Neural cell (in vitro differentiated cells): ENCODE measurements around the gene IL3RA. TPM values are rescaled to one million over a fixed set of nuclear protein-coding genes. Genes with fewer than 3 reads are reported as not detected.
"Not testable (repeated sequence)": the region's sequence is repeated elsewhere in the genome, so short reads cannot be mapped to it uniquely, and the experiment has no call there.

Experiments
- H2AFZ ChIP-seq: fragments of 200-600, 300-800 bp; sonication (generic), shearing (Covaris generic); 2 replicates; pipeline ENCODE4 v1.6.0; 2014; ENCODE audit warnings: low read depth, mild to moderate bottlenecking, antibody characterized with exemption, low read length, moderate library complexity
- H3F3A ChIP-seq: fragments of 200-600 bp; shearing (Covaris generic); 2 replicates; pipeline ENCODE4 v1.6.1; 2016; ENCODE audit warnings: mild to moderate bottlenecking, moderate library complexity, mixed read lengths, antibody characterized with exemption, low read length; ENCODE audit not compliant: insufficient read depth, poor library complexity, severe bottlenecking
- H3K27ac ChIP-seq: fragments of 200-600, 300-800 bp; sonication (generic), shearing (Covaris generic); 2 replicates; pipeline ENCODE4 v1.5.1; 2014; ENCODE audit warnings: mild to moderate bottlenecking, low read length, moderate library complexity
- H3K27me3 ChIP-seq: fragments of 300-800, 200-600 bp; sonication (generic), shearing (Covaris generic); 2 replicates; pipeline ENCODE4 v1.6.0; 2014; ENCODE audit warnings: mild to moderate bottlenecking, low read depth, low read length, moderate library complexity; ENCODE audit not compliant: insufficient read depth
- H3K36me3 ChIP-seq: fragments of 300-800, 200-600 bp; sonication (generic), shearing (Covaris generic); 2 replicates; pipeline ENCODE4 v1.5.1; 2014; ENCODE audit warnings: mild to moderate bottlenecking, antibody characterized with exemption, low read length, moderate library complexity; ENCODE audit not compliant: insufficient read depth
- H3K4me2 ChIP-seq: fragments of 300-800, 200-600 bp; sonication (generic), shearing (Covaris generic); 2 replicates; pipeline ENCODE4 v1.6.0; 2014; ENCODE audit warnings: mild to moderate bottlenecking, low read length
- H3K4me3 ChIP-seq: fragments of 300-800, 200-600 bp; sonication (generic), shearing (Covaris generic); 2 replicates; pipeline ENCODE4 v1.5.1; 2014; ENCODE audit warnings: mild to moderate bottlenecking, low read length, moderate library complexity
- H3K79me2 ChIP-seq: fragments of 200-600 bp; shearing (Covaris generic); replicated peaks from 2 replicates; pipeline ENCODE4 v1.6.0; 2014; ENCODE audit warnings: mild to moderate bottlenecking, low read length, moderate library complexity; ENCODE audit not compliant: insufficient read depth
- H3K9ac ChIP-seq: fragments of 300-800, 200-600 bp; sonication (generic), shearing (Covaris generic); 2 replicates; pipeline ENCODE4 v1.6.1; 2016; ENCODE audit warnings: mild to moderate bottlenecking, low read length, mixed read lengths
- H3K9me2 ChIP-seq: fragments of 200-600 bp; shearing (Covaris generic); 2 replicates; pipeline ENCODE4 v1.6.1; 2016; ENCODE audit warnings: mild to moderate bottlenecking, low read length, mixed read lengths; ENCODE audit not compliant: insufficient read depth
- H3K9me3 ChIP-seq: fragments of 200-600, 300-800 bp; sonication (generic), shearing (Covaris generic); 2 replicates; pipeline ENCODE4 v1.6.1; 2016; ENCODE audit warnings: mild to moderate bottlenecking, mixed run types, low read length, moderate library complexity, mixed read lengths
- H4K20me1 ChIP-seq: fragments of 200-600 bp; shearing (Covaris generic); 2 replicates; pipeline ENCODE4 v1.6.1; 2016; ENCODE audit warnings: mild to moderate bottlenecking, mixed run types; ENCODE audit not compliant: insufficient read depth
- EP300 ChIP-seq: fragments of 450-650 bp; conservative IDR thresholded peaks from 2 replicates; pipeline ENCODE4 v1.6.1; 2014; ENCODE audit warnings: antibody characterized with exemption, mild to moderate bottlenecking, moderate library complexity; ENCODE audit not compliant: poor library complexity, severe bottlenecking
- EZH2 ChIP-seq: fragments of 200-600, 300-800 bp; shearing (Covaris generic), sonication (generic); IDR thresholded peaks from 2 replicates; pipeline ENCODE4 v1.6.1; 2014; ENCODE audit warnings: antibody characterized with exemption, low read length, borderline replicate concordance, mild to moderate bottlenecking; ENCODE audit not compliant: insufficient read depth, poor library complexity, severe bottlenecking
- MXI1 ChIP-seq: fragments of 450-650 bp; conservative IDR thresholded peaks from 2 replicates; pipeline ENCODE4 v1.6.1; 2014; ENCODE audit warnings: antibody characterized with exemption, mild to moderate bottlenecking; ENCODE audit not compliant: poor library complexity, severe bottlenecking
- POLR2AphosphoS5 ChIP-seq: IDR thresholded peaks from 2 replicates; pipeline ENCODE4 v1.6.1; 2012
- RAD21 ChIP-seq: fragments of 450-650 bp; conservative IDR thresholded peaks from 2 replicates; pipeline ENCODE4 v1.6.1; 2014; ENCODE audit warnings: antibody characterized with exemption, mild to moderate bottlenecking, moderate library complexity
- REST ChIP-seq: IDR thresholded peaks from 2 replicates; pipeline ENCODE4 v1.6.1; 2012; ENCODE audit warnings: borderline replicate concordance
- SMC3 ChIP-seq: fragments of 450-650 bp; conservative IDR thresholded peaks from 2 replicates; pipeline ENCODE4 v1.6.1; 2014; ENCODE audit warnings: antibody characterized with exemption, mild to moderate bottlenecking, moderate library complexity; ENCODE audit not compliant: poor library complexity
- TAF1 ChIP-seq: IDR thresholded peaks from 2 replicates; pipeline ENCODE4 v1.6.1; 2012; ENCODE audit warnings: low read depth
- polyA plus RNA-seq: library from polyadenylated mRNA; depleted of rRNA; stranded (reverse); fragments of >200 nt; gene quantifications from 2 replicates; pipeline ENCODE4 v1.2.3, GENCODE V29; 2014
- TF ChIP-seq, protein P1 (sequence below): fragments of 450-650 bp; IDR thresholded peaks from 2 replicates; pipeline ENCODE4 v1.5.1; 2014; ENCODE audit warnings: antibody characterized with exemption, mild to moderate bottlenecking, moderate library complexity; ENCODE audit not compliant: poor library complexity, severe bottlenecking

Gene IL3RA
- polyA plus RNA-seq, 1 donor from 2014 or later: not detected

DNA sequence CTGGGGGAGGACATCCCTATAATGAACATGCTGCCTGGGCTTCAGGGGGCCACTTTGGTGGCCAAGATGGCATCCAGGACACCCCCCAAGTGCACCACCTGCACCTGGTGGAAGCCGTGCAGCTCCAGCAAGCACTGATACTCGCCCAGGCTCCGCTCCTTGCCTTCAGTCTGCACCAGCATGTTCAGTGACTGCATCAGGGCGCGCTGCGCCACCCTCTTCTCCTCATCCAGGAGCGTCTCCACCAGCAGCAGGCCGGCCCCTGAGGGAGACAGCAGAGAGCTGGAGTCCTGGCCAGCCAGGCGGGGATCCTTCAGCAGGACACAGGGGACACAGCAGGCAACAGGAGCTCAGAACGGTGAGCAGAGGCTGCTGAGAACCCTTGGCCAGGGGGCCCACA lies 66.6 kb downstream of the IL3RA start:
- TF ChIP-seq TAF1 (no peak), MXI1 (no peak), REST (no peak), SMC3 (no peak), POLR2AphosphoS5 (no peak), RAD21 (no peak), EZH2 (no peak), EP300 (no peak)
- TF ChIP-seq, protein P1, sequence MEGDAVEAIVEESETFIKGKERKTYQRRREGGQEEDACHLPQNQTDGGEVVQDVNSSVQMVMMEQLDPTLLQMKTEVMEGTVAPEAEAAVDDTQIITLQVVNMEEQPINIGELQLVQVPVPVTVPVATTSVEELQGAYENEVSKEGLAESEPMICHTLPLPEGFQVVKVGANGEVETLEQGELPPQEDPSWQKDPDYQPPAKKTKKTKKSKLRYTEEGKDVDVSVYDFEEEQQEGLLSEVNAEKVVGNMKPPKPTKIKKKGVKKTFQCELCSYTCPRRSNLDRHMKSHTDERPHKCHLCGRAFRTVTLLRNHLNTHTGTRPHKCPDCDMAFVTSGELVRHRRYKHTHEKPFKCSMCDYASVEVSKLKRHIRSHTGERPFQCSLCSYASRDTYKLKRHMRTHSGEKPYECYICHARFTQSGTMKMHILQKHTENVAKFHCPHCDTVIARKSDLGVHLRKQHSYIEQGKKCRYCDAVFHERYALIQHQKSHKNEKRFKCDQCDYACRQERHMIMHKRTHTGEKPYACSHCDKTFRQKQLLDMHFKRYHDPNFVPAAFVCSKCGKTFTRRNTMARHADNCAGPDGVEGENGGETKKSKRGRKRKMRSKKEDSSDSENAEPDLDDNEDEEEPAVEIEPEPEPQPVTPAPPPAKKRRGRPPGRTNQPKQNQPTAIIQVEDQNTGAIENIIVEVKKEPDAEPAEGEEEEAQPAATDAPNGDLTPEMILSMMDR: no peak
- no peak overlapping the region for H3K27ac ChIP-seq
- no peaks in the 10 kb centered on the region for H3K9me2 ChIP-seq
- H3K36me3 ChIP-seq: peaks cover 17% of the 10 kb centered on the region
- no peaks in the 10 kb centered on the region for H3K79me2 ChIP-seq
- H2AFZ ChIP-seq: no peak overlapping the region
- no peak overlapping the region for H3K9ac ChIP-seq
- H3K27me3 ChIP-seq: no peaks in the 10 kb centered on the region
- H3K9me3 ChIP-seq: no peaks in the 10 kb centered on the region
- no peaks in the 10 kb centered on the region for H3F3A ChIP-seq
- H3K4me3 ChIP-seq: no peak overlapping the region
- H3K4me2 ChIP-seq: no peak overlapping the region
- H4K20me1 ChIP-seq: no peaks in the 10 kb centered on the region

DNA sequence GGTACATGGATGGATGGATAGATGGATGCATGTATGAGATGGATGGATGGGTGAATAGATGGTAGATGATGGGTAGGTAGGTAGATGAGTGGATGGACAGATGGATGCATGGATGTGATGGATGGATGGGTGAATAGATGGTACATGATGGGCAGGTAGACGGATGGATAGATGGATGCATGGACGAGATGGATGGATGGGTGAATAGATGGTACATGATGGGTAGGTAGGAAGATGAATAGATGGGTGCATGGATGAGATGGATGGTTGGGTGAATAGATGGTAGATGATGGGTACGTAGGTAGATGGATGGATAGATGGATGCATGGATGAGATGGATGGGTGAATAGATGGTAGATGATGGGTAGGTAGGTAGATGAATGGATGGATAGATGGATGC lies 67.3 kb downstream of the IL3RA start:
- H3F3A ChIP-seq, H3K4me3 ChIP-seq, H3K27me3 ChIP-seq, H3K9me2 ChIP-seq, H3K9ac ChIP-seq, H4K20me1 ChIP-seq, H3K9me3 ChIP-seq, H3K27ac ChIP-seq, H2AFZ ChIP-seq, H3K4me2 ChIP-seq, H3K79me2 ChIP-seq: not testable (repeated sequence)
- peaks cover 17% of the 10 kb centered on the region for H3K36me3 ChIP-seq

DNA sequence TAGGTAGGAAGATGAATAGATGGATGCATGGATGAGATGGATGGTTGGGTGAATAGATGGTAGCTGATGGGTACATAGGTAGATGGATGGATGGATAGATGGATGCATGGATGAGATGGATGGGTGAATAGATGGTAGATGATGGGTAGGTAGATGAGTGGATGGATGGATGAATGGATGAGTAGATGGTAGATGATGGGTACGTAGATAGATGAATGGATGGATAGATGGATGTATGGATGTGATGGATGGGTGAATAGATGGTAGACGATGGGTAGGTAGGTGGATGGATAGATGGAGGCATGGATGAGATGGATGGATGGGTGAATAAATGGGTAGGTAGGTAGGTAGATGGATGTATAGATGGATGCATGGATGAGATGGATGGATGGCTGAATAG lies 69.2 kb downstream of the IL3RA start:
- not testable (repeated sequence) for H3K79me2 ChIP-seq, H3K9ac ChIP-seq, H4K20me1 ChIP-seq, H3K27ac ChIP-seq, H3F3A ChIP-seq, H3K27me3 ChIP-seq, H3K4me3 ChIP-seq, H3K9me2 ChIP-seq, H2AFZ ChIP-seq, H3K4me2 ChIP-seq, H3K9me3 ChIP-seq
- peaks cover 17% of the 10 kb centered on the region for H3K36me3 ChIP-seq
